ENCODE data around the gene ZNF688.
A peak's percentile ranks its signal among the peaks of the same experiment; 100 is the strongest.

The ZNF688 gene

DNA sequence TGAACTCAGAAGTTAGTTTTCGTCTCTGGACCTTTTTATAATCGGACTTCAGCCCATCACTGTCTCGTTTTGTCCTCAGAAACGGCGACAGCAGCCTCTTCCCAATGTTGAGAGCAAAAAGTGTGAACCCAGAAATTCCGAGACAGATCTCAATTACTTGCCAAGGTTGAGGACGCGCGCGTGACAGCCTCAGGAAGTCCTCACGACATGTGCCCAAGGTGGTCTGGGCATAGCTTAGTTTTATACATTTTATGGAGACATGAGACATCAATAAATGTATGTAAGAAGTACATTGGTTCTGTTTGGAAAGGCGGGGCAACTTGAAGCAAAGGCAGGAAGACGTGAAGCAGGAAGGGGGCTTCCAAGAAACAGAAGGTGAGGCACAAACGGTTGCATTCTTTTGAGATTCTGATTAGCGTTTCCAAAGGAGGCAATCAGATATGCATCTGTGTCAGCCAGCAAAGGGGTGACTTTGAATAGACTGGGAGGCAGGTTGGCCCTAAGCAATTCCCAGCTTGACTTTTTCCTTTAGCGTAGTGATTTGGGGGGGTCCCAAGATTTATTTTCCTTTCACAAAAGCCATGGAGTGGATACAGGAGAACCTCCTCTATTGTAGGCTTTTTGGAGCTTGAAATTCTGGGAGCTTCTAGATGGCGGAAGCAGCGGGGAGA lies 36.3 kb downstream of the ZNF688 start:
- TF ChIP-seq ZFX (IDR thresholded peaks at IDR 0.05; ENCODE audit: borderline replicate concordance), result no peak
- TF ChIP-seq, protein P1, sequence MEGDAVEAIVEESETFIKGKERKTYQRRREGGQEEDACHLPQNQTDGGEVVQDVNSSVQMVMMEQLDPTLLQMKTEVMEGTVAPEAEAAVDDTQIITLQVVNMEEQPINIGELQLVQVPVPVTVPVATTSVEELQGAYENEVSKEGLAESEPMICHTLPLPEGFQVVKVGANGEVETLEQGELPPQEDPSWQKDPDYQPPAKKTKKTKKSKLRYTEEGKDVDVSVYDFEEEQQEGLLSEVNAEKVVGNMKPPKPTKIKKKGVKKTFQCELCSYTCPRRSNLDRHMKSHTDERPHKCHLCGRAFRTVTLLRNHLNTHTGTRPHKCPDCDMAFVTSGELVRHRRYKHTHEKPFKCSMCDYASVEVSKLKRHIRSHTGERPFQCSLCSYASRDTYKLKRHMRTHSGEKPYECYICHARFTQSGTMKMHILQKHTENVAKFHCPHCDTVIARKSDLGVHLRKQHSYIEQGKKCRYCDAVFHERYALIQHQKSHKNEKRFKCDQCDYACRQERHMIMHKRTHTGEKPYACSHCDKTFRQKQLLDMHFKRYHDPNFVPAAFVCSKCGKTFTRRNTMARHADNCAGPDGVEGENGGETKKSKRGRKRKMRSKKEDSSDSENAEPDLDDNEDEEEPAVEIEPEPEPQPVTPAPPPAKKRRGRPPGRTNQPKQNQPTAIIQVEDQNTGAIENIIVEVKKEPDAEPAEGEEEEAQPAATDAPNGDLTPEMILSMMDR (IDR thresholded peaks at IDR 0.05), result no peak
- H3K27ac ChIP-seq, result peak overlapping the region; percentile 98

DNA sequence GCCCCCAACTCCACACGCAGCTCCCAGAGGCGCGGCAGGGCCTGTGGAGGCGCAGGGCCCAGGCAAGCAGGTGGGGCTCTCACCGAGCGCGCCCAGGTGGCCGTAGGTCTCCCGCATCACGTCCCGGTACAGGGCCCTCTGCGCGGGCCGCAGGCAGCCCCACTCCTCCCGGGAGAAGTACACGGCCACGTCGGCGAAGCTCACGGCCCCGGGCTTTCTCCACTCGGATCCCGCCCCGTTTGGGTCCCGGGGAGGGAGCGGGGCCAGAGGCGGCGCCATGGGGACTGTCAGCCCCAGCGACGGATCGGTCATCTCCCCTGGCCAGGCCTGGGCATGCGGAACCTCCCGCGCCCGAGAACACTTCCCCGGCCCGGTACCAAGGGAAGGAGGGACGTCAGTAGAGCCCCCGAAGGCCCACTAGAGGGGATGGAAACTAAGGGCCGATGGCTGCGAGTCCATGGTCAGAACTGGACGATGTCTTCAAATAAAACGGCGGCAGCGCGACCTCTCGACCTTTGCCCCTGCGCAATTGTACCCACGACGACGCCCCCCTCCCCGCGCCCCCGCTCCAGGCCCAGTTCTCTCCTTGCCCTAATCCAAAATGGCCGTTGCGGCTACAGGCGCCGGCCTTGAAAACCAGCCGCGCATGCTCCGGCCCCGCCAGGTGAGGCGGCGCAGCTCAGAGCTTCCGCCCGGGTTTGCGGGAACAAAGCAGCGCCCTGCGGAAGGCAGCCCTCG lies 37.0 kb downstream of the ZNF688 start, which contains the start of gene ZNF747:
TSS of gene ZNF747 (minus strand) at position 491 of the 738 bp plus-strand sequence. CDS start at position 312, 179 bp downstream.
- peak within 1 kb of the TSS; percentile 98 for H3K27ac ChIP-seq
- TF ChIP-seq, protein P1 (IDR thresholded peaks at IDR 0.05), result no peak
- no peak for TF ChIP-seq ZFX (IDR thresholded peaks at IDR 0.05; ENCODE audit: borderline replicate concordance)

DNA sequence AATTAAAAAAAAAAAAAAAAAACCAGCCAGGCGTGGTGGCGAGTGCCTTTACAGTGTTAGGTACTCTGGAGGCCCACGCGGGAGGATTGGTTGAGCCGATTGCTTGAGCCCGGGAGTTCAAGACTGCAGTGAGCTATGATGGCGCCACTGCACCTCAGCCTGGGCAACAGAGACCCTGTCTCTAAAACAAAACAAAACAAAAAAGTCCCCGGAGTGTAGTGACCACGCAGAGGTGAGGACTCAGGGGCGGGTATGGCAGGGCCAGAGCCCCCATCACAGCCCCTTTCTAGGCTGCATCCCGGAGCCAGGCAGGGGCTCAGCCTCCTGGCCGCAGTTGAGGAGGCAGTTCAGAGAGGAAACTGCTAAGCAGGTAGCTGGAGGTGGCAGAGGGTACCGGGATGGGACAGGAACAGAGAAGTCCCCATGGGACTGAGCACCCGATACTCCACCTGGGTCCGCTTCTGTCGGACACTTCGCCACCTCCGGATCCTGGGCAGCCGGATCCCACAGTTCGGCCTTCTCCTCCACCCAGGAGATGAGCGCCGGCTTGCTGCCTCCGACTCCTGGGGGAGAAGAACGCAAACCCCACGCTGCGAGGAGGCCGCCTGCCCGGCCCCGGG lies 37.7 kb downstream of the ZNF688 start:
- peak overlapping the region; percentile 98 for H3K27ac ChIP-seq
- TF ChIP-seq, protein P1 (IDR thresholded peaks at IDR 0.05), result no peak
- TF ChIP-seq ZFX (IDR thresholded peaks at IDR 0.05; ENCODE audit: borderline replicate concordance), result no peak

DNA sequence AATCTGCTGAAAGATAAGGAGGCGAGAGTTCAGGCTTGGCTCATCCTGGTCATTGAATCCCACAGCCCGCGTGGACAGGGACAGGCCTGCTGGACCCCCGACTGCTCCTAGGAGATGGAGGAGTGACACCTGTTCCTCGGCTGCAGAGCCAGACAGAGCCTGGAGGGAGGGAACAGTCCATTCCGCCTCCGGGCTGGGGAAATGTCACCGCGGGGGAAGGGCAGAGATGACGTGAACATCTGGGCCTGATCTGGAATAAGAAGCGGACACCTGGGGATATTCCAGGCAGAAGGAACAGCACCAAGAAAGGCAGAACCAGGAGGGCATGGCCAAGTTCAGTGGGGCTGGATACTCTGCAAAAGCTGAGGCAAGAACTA lies 38.4 kb downstream of the ZNF688 start:
- peak overlapping the region; percentile 98 for H3K27ac ChIP-seq
- TF ChIP-seq, protein P1 (IDR thresholded peaks at IDR 0.05), result no peak
- TF ChIP-seq ZFX (IDR thresholded peaks at IDR 0.05; ENCODE audit: borderline replicate concordance), result no peak

DNA sequence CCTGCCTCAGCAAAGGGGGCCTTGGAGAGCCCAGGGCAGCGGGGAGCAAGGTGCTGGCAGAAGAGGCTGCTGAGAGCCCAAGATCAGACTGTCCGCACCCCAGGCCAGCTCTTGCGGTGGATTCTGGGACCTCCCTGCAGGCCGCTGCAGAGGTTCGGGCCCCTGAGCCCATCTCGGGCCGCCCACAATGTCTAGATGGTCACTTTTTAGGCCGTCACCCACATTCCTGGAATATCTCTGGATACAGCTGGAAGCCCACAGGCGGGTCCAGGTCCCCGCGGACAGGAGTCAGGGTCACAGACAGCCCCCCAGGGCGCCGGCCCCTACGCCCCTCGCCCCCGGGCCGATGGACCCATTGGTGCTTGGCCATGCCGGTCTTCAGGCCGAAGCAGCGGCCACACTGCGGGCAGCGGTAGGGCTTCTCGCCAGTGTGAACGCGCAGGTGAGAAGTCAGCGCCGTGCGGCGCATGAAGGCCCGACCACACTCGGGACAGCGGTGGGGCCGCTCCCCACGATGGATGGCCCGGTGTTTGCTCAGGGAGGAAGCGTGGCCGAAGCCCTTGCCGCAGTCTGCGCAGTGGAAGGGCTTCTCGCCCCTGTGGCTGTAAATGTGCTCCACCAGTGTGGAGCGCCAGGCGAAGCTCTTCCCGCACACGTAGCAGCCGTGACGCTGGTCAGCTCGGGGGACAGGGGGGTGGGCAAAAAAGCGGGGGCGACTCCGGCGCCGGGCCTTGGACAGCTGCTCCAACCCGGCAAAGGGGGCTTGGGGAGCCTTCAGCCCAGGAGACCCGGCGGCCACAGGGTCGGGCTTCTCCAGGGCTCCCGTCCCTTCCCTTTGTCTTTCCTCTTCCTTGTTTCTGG lies 39.0 kb downstream of the ZNF688 start:
- peak overlapping the region; percentile 98 for H3K27ac ChIP-seq
- TF ChIP-seq, protein P1 (IDR thresholded peaks at IDR 0.05), result no peak
- TF ChIP-seq ZFX (IDR thresholded peaks at IDR 0.05; ENCODE audit: borderline replicate concordance), result no peak

DNA sequence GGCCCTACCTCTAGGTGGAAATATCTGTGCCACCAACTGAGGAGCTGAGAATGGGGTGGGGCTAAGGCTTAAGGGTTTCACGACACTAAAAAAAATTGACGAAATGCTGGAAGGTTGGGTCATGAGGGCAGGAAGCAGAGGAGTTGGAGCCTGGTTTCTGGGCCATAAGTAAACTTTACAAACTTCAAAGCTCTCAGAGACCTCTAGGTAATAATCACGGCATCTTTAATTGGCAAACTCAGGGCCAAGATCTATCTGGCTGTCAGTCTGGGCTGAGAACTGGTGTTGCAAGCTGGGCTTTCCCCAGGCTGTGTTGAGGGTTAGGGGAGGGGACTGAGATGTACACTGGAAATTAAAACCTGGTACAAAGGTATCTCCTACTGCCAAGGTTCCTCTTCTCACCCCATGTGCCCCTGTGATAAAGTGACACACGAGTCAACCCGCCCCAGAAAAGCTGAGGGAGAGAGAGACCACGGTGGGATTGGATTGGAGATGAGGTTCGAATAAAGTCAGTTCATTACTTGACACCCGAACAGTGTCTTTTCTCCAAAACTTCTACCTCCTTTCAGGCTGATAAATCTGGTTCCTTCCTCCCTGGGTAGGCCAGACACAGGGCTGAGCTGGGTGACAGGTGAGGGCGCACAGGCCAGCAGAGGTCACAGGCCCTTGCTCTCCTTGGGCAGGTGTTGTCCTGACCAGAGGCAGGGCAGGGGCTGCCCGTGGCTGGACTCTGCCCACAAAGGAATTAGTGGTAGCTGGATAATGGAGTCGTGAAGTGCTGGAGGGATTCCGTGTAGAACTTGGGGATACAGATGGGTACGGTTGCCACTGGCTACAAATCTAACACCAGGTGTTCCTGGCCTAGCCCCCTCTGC lies 41.1 kb downstream of the ZNF688 start:
- H3K27ac ChIP-seq, result peak overlapping the region; percentile 98
- TF ChIP-seq, protein P1 (IDR thresholded peaks at IDR 0.05), result no peak
- TF ChIP-seq ZFX (IDR thresholded peaks at IDR 0.05; ENCODE audit: borderline replicate concordance), result no peak

All from 22Rv1 (cell line).